Cardiac fibroblast (primary cell): ENCODE results near the gene TSFM.

ENCODE experiments used
- DNase-seq, 2 donors: peaks; one replicate each; pipeline versions ENCODE4 v3.0.0 to v3.0.0-alpha.2; 2010; ENCODE audit warnings: low read depth in 2 of 2
- H3K4me3 ChIP-seq, 2 donors: replicated peaks in 1 of 2; 1 replicate in 1 of 2; 2 replicates in 1 of 2; pipeline ENCODE4 v1.5.1; 2011; ENCODE audit warnings: low read depth in 2 of 2, low read length in 2 of 2, mild to moderate bottlenecking in 2 of 2, moderate library complexity in 1 of 2
- CTCF ChIP-seq: IDR thresholded peaks from one replicate; pipeline ENCODE4 v1.5.1; 2011; ENCODE audit warnings: low read depth, mild to moderate bottlenecking, low read length, inconsistent platforms

The TSFM gene

GRCh38 chr12:57823131-57823907 is 40.7 kb downstream of the TSFM start:
- no peak for TF ChIP-seq CTCF
- H3K4me3 ChIP-seq: no peak overlapping the region
- no peak for DNase-seq

GRCh38 chr12:57823908-57824640 is 41.5 kb downstream of the TSFM start:
- TF ChIP-seq CTCF: no peak
- no peak overlapping the region for H3K4me3 ChIP-seq
- DNase-seq: no peak

- H3K4me3 ChIP-seq: no peak overlapping the region
- DNase-seq: no peak
- no peak for TF ChIP-seq CTCF
Observed at GRCh38 chr12:57825451-57825850, 42.9 kb downstream of the TSFM start.

- no peak for TF ChIP-seq CTCF
- DNase-seq: no peak
- H3K4me3 ChIP-seq: no peak overlapping the region
Observed at GRCh38 chr12:57826400-57826799, 43.8 kb downstream of the TSFM start.

- no peak overlapping the region for H3K4me3 ChIP-seq
- no peak for TF ChIP-seq CTCF
Observed at GRCh38 chr12:57826966-57827365, 44.4 kb downstream of the TSFM start.

GRCh38 chr12:57829025-57829777 is 46.6 kb downstream of the TSFM start:
- DNase-seq: no peak

More at GRCh38 chr12:57826966-57827365, 44.4 kb downstream of the TSFM start:
- no peak for DNase-seq

More at GRCh38 chr12:57829025-57829777, 46.6 kb downstream of the TSFM start:
- H3K4me3 ChIP-seq: no peak overlapping the region
- no peak for TF ChIP-seq CTCF
